Measurements from ENCODE around the gene INSYN2B.

INSYN2B gene

GRCh38 chr5:169934990-169935389 lies 45.3 kb downstream of the INSYN2B start:
- H3K27ac ChIP-seq (ENCODE audit: low read depth, low read length) = no peak overlapping the region
- no peak overlapping the region for H3K4me3 ChIP-seq (ENCODE audit: low read depth, low read length)
- H3K4me1 ChIP-seq (ENCODE audit: control insufficient read depth, insufficient read depth, low read length) = no peaks in the 10 kb centered on the region
- no peaks in the 10 kb centered on the region for H3K9me3 ChIP-seq (ENCODE audit: control insufficient read depth, insufficient read depth, low read length)
- H3K27me3 ChIP-seq (ENCODE audit: control insufficient read depth, insufficient read depth, low read length) = no peaks in the 10 kb centered on the region
- no peak overlapping the region for H3K9ac ChIP-seq (ENCODE audit: low read depth, low read length)
- H3K36me3 ChIP-seq (ENCODE audit: control insufficient read depth, insufficient read depth, low read length) = no peaks in the 10 kb centered on the region

DNA sequence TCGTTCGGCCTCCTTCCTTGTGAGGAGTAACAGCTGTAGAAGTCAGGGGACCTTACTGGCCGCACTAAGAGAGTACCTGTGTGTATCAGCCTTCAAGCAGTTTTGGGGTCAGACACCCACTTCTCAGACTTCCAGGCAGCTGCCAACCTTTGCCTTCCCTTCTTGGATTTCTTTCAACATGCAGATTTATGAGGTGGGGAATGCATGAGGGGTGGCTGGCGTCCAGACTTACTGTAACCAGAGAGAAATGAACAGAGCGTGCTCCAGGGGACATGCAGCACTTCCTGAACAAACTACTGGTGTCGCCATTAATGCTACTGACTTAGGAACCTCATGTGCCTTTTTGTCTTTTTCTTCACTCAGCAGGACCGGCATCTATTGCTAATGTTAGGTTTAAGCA lies 46.7 kb downstream of the INSYN2B start:
- no peak overlapping the region for H3K4me3 ChIP-seq (ENCODE audit: low read depth, low read length)
- no peak overlapping the region for H3K27ac ChIP-seq (ENCODE audit: low read depth, low read length)
- H3K9me3 ChIP-seq (ENCODE audit: control insufficient read depth, insufficient read depth, low read length) = no peaks in the 10 kb centered on the region
- no peaks in the 10 kb centered on the region for H3K36me3 ChIP-seq (ENCODE audit: control insufficient read depth, insufficient read depth, low read length)
- H3K4me1 ChIP-seq (ENCODE audit: control insufficient read depth, insufficient read depth, low read length) = no peaks in the 10 kb centered on the region
- H3K9ac ChIP-seq (ENCODE audit: low read depth, low read length) = no peak overlapping the region
- no peaks in the 10 kb centered on the region for H3K27me3 ChIP-seq (ENCODE audit: control insufficient read depth, insufficient read depth, low read length)

DNA sequence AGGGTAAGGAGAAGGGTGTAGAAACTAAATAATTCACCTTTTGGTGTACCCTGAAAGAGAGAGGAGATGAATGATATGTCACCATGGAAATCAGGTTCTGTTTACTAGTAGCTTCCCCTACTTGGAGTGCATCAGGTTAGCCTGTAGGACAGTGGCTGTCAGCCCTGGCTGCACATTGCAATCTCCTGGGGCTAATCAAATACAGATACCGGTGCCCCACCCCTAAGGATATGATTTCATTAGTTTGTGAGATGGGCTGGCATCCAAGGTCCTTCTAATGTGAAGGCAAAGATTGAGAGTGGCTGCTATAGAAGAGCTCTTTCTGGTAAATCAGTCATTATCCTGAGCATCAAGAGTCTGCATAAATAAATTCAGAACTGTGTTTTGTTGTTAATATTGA lies 47.2 kb downstream of the INSYN2B start:
- no peaks in the 10 kb centered on the region for H3K9me3 ChIP-seq (ENCODE audit: control insufficient read depth, insufficient read depth, low read length)
- H3K4me3 ChIP-seq (ENCODE audit: low read depth, low read length) = no peak overlapping the region
- no peaks in the 10 kb centered on the region for H3K4me1 ChIP-seq (ENCODE audit: control insufficient read depth, insufficient read depth, low read length)
- H3K9ac ChIP-seq (ENCODE audit: low read depth, low read length) = no peak overlapping the region
- no peak overlapping the region for H3K27ac ChIP-seq (ENCODE audit: low read depth, low read length)
- H3K36me3 ChIP-seq (ENCODE audit: control insufficient read depth, insufficient read depth, low read length) = no peaks in the 10 kb centered on the region
- H3K27me3 ChIP-seq (ENCODE audit: control insufficient read depth, insufficient read depth, low read length) = no peaks in the 10 kb centered on the region

DNA sequence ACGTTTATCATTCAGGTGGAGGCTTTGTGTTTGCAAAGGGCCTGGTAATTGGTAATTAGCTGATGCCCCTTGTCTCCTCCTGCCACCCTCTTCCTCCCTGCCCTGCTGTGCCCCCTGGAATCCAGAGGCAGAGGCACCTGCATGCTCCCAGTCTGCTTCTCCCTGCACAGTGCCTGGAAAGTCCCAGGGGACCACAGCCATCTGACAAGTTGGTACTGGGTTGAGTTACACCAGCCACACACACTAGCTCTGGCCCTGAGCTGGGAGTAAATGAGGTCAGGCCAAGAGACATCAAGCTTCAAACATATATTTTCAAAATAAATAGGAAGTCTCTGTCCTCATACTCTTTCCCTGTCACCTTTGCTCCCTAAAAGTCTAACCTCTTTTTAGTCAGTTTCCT lies 56.3 kb downstream of the INSYN2B start:
- H3K9ac ChIP-seq (ENCODE audit: low read depth, low read length) = no peak overlapping the region
- H3K27me3 ChIP-seq (ENCODE audit: control insufficient read depth, insufficient read depth, low read length) = no peaks in the 10 kb centered on the region
- H3K9me3 ChIP-seq (ENCODE audit: control insufficient read depth, insufficient read depth, low read length) = no peaks in the 10 kb centered on the region
- H3K4me1 ChIP-seq (ENCODE audit: control insufficient read depth, insufficient read depth, low read length) = peaks cover 4% of the 10 kb centered on the region
- no peak overlapping the region for H3K4me3 ChIP-seq (ENCODE audit: low read depth, low read length)
- H3K27ac ChIP-seq (ENCODE audit: low read depth, low read length) = no peak overlapping the region
- H3K36me3 ChIP-seq (ENCODE audit: control insufficient read depth, insufficient read depth, low read length) = no peaks in the 10 kb centered on the region

GRCh38 chr5:169922474-169922873 lies 57.8 kb downstream of the INSYN2B start:
- Histone ChIP-seq H3K36me3 (ENCODE audit: control insufficient read depth, insufficient read depth, low read length) (no peaks in the 10 kb centered on the region), H3K4me1 (ENCODE audit: control insufficient read depth, insufficient read depth, low read length) (peaks cover 4% of the 10 kb centered on the region), H3K9me3 (ENCODE audit: control insufficient read depth, insufficient read depth, low read length) (no peaks in the 10 kb centered on the region), H3K27me3 (ENCODE audit: control insufficient read depth, insufficient read depth, low read length) (no peaks in the 10 kb centered on the region), H3K27ac (ENCODE audit: low read depth, low read length) (no peak overlapping the region), H3K9ac (ENCODE audit: low read depth, low read length) (no peak overlapping the region), H3K4me3 (ENCODE audit: low read depth, low read length) (no peak overlapping the region)

DNA sequence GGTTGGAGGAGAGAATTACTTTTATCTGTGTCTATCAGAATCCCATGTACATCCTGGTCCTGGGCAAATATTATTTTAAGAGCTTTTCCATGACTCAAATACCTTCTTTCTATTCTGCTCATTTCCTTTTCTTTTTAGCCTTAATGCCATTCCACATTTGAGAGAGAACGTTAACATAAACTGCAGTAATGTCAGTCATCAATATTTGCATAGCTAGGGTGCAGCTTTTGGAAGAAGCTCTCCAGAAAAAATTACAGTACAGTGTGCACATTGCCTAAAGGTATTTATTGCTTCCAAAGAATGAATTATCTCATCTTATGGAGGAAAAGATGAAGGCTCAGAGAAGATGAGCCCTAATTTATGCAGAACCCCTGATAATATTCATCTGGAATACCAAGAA lies 58.3 kb downstream of the INSYN2B start:
- Histone ChIP-seq H3K27ac (ENCODE audit: low read depth, low read length) (no peak overlapping the region), H3K27me3 (ENCODE audit: control insufficient read depth, insufficient read depth, low read length) (no peaks in the 10 kb centered on the region), H3K4me1 (ENCODE audit: control insufficient read depth, insufficient read depth, low read length) (peaks cover 4% of the 10 kb centered on the region), H3K4me3 (ENCODE audit: low read depth, low read length) (no peak overlapping the region), H3K36me3 (ENCODE audit: control insufficient read depth, insufficient read depth, low read length) (no peaks in the 10 kb centered on the region), H3K9me3 (ENCODE audit: control insufficient read depth, insufficient read depth, low read length) (no peaks in the 10 kb centered on the region), H3K9ac (ENCODE audit: low read depth, low read length) (no peak overlapping the region)

DNA sequence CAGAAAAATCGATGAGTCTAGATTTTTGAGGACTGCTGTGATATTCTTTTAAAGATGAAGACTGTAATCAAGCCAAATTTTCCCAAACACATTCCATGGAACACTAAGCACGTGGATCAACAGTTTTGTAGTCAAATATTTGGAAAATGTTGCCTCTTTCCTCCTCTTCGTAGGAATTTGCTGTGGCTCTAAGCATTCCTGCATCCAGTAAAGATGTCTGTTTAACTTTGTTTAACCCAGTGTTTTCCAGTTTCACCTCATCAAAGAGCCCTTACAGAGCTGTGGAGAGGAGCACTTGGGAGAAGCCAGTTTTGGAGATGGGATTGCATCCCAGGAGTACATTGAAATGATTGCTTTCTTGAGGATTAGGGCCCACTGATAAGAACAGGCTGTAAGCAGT lies 58.9 kb downstream of the INSYN2B start:
- Histone ChIP-seq H3K9ac (ENCODE audit: low read depth, low read length) (no peak overlapping the region), H3K4me3 (ENCODE audit: low read depth, low read length) (no peak overlapping the region), H3K27ac (ENCODE audit: low read depth, low read length) (no peak overlapping the region), H3K4me1 (ENCODE audit: control insufficient read depth, insufficient read depth, low read length) (peaks cover 4% of the 10 kb centered on the region), H3K9me3 (ENCODE audit: control insufficient read depth, insufficient read depth, low read length) (no peaks in the 10 kb centered on the region), H3K36me3 (ENCODE audit: control insufficient read depth, insufficient read depth, low read length) (no peaks in the 10 kb centered on the region), H3K27me3 (ENCODE audit: control insufficient read depth, insufficient read depth, low read length) (no peaks in the 10 kb centered on the region)

DNA sequence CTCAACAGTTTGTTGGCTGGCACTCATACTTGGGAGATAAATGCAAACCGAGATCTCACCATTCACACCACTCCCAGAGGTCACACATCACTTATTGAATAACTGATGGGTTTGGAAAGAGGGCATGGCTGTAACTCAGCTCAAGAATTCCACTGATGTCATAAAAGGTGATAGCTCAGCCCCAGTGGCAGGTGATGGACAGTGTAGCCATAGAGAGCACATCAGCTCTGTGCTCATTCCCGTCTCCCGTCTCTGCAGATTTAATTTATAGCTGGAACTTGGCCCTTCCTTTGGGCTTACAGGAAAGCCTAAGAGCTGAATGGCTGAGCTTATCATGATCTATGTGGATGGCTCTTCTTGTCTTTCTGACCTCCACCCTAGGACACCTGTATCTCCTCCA lies 59.8 kb downstream of the INSYN2B start:
- no peaks in the 10 kb centered on the region for H3K27me3 ChIP-seq (ENCODE audit: control insufficient read depth, insufficient read depth, low read length)
- no peaks in the 10 kb centered on the region for H3K36me3 ChIP-seq (ENCODE audit: control insufficient read depth, insufficient read depth, low read length)
- H3K27ac ChIP-seq (ENCODE audit: low read depth, low read length) = no peak overlapping the region
- peaks cover 4% of the 10 kb centered on the region for H3K4me1 ChIP-seq (ENCODE audit: control insufficient read depth, insufficient read depth, low read length)
- no peak overlapping the region for H3K4me3 ChIP-seq (ENCODE audit: low read depth, low read length)
- no peak overlapping the region for H3K9ac ChIP-seq (ENCODE audit: low read depth, low read length)
- no peaks in the 10 kb centered on the region for H3K9me3 ChIP-seq (ENCODE audit: control insufficient read depth, insufficient read depth, low read length)

DNA sequence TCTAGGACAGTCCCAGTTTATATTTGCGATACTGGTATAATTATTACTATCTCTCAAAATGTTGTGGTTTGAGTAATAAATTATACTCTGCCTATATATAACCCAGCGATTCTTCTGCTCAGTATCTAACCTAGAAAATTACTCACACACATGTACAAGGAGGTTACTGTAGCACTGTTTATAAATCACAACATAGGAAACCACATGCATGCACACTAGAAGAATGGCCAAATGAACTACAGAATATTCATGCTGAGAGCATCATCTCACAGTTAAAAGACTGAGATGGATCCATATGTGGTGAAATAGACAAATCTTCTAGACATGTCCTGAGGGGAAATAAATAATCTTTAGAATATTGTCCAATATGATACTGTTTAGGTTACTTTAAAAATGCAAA lies 62.1 kb downstream of the INSYN2B start:
- H3K4me1 ChIP-seq (ENCODE audit: control insufficient read depth, insufficient read depth, low read length) = peaks cover 4% of the 10 kb centered on the region
- no peaks in the 10 kb centered on the region for H3K9me3 ChIP-seq (ENCODE audit: control insufficient read depth, insufficient read depth, low read length)
- H3K27ac ChIP-seq (ENCODE audit: low read depth, low read length) = no peak overlapping the region
- H3K9ac ChIP-seq (ENCODE audit: low read depth, low read length) = no peak overlapping the region
- H3K4me3 ChIP-seq (ENCODE audit: low read depth, low read length) = no peak overlapping the region
- H3K27me3 ChIP-seq (ENCODE audit: control insufficient read depth, insufficient read depth, low read length) = no peaks in the 10 kb centered on the region
- no peaks in the 10 kb centered on the region for H3K36me3 ChIP-seq (ENCODE audit: control insufficient read depth, insufficient read depth, low read length)

DNA sequence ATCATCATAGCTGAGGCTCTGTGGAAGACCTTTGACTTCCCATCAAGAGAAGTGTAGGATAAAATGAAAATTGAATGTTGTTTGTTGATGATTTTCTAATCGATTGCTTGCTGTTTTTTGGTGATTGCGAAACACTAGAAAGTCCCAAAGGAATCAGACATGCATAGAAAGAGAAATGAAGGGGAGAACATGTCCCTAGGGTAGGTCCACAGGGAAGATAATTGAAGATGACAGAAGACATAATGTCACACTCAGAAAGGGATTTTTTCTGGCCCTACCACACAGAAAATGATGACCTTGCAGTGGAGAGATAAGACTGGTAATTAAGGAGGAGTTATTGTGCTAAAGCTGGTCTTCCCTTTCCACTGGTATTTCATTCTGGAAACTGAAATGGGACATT lies 62.8 kb downstream of the INSYN2B start:
- Histone ChIP-seq H3K9me3 (ENCODE audit: control insufficient read depth, insufficient read depth, low read length) (no peaks in the 10 kb centered on the region), H3K27ac (ENCODE audit: low read depth, low read length) (no peak overlapping the region), H3K36me3 (ENCODE audit: control insufficient read depth, insufficient read depth, low read length) (no peaks in the 10 kb centered on the region), H3K27me3 (ENCODE audit: control insufficient read depth, insufficient read depth, low read length) (no peaks in the 10 kb centered on the region), H3K4me3 (ENCODE audit: low read depth, low read length) (no peak overlapping the region), H3K9ac (ENCODE audit: low read depth, low read length) (no peak overlapping the region), H3K4me1 (ENCODE audit: control insufficient read depth, insufficient read depth, low read length) (peaks cover 4% of the 10 kb centered on the region)

GRCh38 chr5:169914766-169915165 lies 65.5 kb downstream of the INSYN2B start:
- no peaks in the 10 kb centered on the region for H3K4me1 ChIP-seq (ENCODE audit: control insufficient read depth, insufficient read depth, low read length)
- H3K27ac ChIP-seq (ENCODE audit: low read depth, low read length) = no peak overlapping the region
- no peaks in the 10 kb centered on the region for H3K9me3 ChIP-seq (ENCODE audit: control insufficient read depth, insufficient read depth, low read length)
- no peak overlapping the region for H3K4me3 ChIP-seq (ENCODE audit: low read depth, low read length)
- no peaks in the 10 kb centered on the region for H3K27me3 ChIP-seq (ENCODE audit: control insufficient read depth, insufficient read depth, low read length)
- H3K9ac ChIP-seq (ENCODE audit: low read depth, low read length) = no peak overlapping the region
- no peaks in the 10 kb centered on the region for H3K36me3 ChIP-seq (ENCODE audit: control insufficient read depth, insufficient read depth, low read length)

DNA sequence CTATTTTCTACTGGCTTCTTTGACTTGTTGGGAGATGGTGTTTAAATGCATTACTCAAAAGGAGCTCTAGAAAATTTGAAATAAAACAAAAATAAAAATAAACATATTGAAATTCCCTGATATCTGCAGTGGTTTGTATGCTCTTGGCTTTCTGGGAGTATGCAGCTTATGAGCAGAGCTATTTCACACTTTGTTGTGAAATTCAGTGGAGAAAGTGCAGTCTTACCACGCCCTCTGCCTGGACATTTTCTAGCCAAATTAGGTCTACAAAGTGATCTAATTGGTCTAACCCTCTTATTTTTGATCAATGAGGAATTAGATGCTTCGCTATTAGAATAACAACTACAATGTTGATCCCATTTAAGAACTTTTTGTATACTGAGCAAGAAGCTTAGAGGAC lies 66.8 kb downstream of the INSYN2B start:
- Histone ChIP-seq H3K27me3 (ENCODE audit: control insufficient read depth, insufficient read depth, low read length) (no peaks in the 10 kb centered on the region), H3K9me3 (ENCODE audit: control insufficient read depth, insufficient read depth, low read length) (no peaks in the 10 kb centered on the region), H3K9ac (ENCODE audit: low read depth, low read length) (no peak overlapping the region), H3K4me1 (ENCODE audit: control insufficient read depth, insufficient read depth, low read length) (no peaks in the 10 kb centered on the region), H3K4me3 (ENCODE audit: low read depth, low read length) (no peak overlapping the region), H3K36me3 (ENCODE audit: control insufficient read depth, insufficient read depth, low read length) (no peaks in the 10 kb centered on the region), H3K27ac (ENCODE audit: low read depth, low read length) (no peak overlapping the region)
